HepG2 (cell line): Measurements from ENCODE around the gene ASB11. TPM values are rescaled to one million over a fixed set of nuclear protein-coding genes. Genes with fewer than 3 reads are reported as not detected.
"Not testable (repeated sequence)": the region's sequence is repeated elsewhere in the genome, so short reads cannot be mapped to it uniquely, and the experiment has no call there.

Experiments
- ATAC-seq: fragments of 200-7000 bp; cut with Tn5 transposase; 3 replicates; pipeline ENCODE4 v1.9.1; 2020; ENCODE audit warnings: mild to moderate bottlenecking, moderate library complexity
- BruUV-seq: library from RNA; stranded (reverse); fragments of 400-500 nt; replicated peaks from 2 replicates; lab custom pipeline; 2021; lab: Mats Ljungman, UMichigan
- CTCF ChIA-PET: fragments of 300-600 bp; formaldehyde crosslinking; extraction: SDS; loops from one replicate; lab custom pipeline; 2021; ENCODE audit warnings: low total read pairs, inconsistent platforms, low intra/inter-chr PET ratio; lab: Yijun Ruan, JAX
- POLR2A ChIA-PET: fragments of 350-600 bp; sonication (Branson Sonifier 250); formaldehyde crosslinking; loops from one replicate; lab custom pipeline; 2020; ENCODE audit warnings: antibody characterized with exemption, inconsistent platforms; lab: Yijun Ruan, JAX
- DNase-seq: peaks from one replicate; pipeline ENCODE4 v3.0.0-alpha.2; 2015; ENCODE audit warnings: low spot score
- FAIRE-seq: peaks from 3 replicates; lab custom pipeline; 2011; peaks lifted over from hg19 to GRCh38; lab: Jason Lieb, UNC
- H2AFZ ChIP-seq: one replicate; pipeline ENCODE4 v1.6.1; 2011; ENCODE audit warnings: low read length, inconsistent platforms
- H3K27ac ChIP-seq: fragments of 300-600 bp; 3 replicates; pipeline ENCODE4 v1.8.0; 2011; ENCODE audit warnings: mixed run types, mild to moderate bottlenecking, mixed read lengths, low read length, inconsistent platforms; ENCODE audit not compliant: insufficient read depth; ENCODE audit errors: extremely low read length
- H3K27me3 ChIP-seq, 2 experiments: fragments of 200-600 bp in 1 of 2; 2 replicates in 1 of 2; 3 replicates in 1 of 2; pipeline versions ENCODE4 v1.6.0 to v1.8.0; 2011; ENCODE audit warnings: low read length in 2 of 2, mild to moderate bottlenecking in 2 of 2, moderate library complexity in 2 of 2, inconsistent platforms in 1 of 2; ENCODE audit not compliant: insufficient read depth in 2 of 2, control insufficient read depth in 1 of 2
- H3K36me3 ChIP-seq, 2 experiments: fragments of 200-600 bp in 1 of 2; replicated peaks in 1 of 2; 2 replicates in 1 of 2; 3 replicates in 1 of 2; pipeline versions ENCODE4 v1.5.1 to v1.8.0; 2011; ENCODE audit warnings: low read length in 2 of 2, inconsistent platforms in 1 of 2; ENCODE audit not compliant: insufficient read depth in 2 of 2, control insufficient read depth in 1 of 2
- H3K4me1 ChIP-seq: 2 replicates; pipeline ENCODE4 v1.5.1; 2012; ENCODE audit warnings: low read length, inconsistent platforms; ENCODE audit not compliant: insufficient read depth
- H3K4me2 ChIP-seq: 2 replicates; pipeline ENCODE4 v1.6.0; 2011; ENCODE audit warnings: low read depth, low read length, inconsistent platforms
- H3K4me3 ChIP-seq, 3 experiments: fragments of 200-600 bp in 1 of 3; sonication (generic), shearing (Covaris generic) in 1 of 3; replicated peaks in 1 of 3; 2 replicates each; pipeline ENCODE4 v1.5.1; 2011 to 2016; ENCODE audit warnings: low read length in 3 of 3, inconsistent platforms in 2 of 3, low read depth in 2 of 3, mild to moderate bottlenecking in 2 of 3, control low read depth in 1 of 3, mixed read lengths in 1 of 3; ENCODE audit not compliant: insufficient read depth in 1 of 3
- H3K79me2 ChIP-seq: one replicate; pipeline ENCODE4 v1.6.1; 2011; ENCODE audit warnings: low read length, inconsistent platforms; ENCODE audit not compliant: insufficient read depth
- H3K9ac ChIP-seq: 2 replicates; pipeline ENCODE4 v1.6.0; 2011; ENCODE audit warnings: mild to moderate bottlenecking, low read depth, low read length, inconsistent platforms; ENCODE audit not compliant: insufficient read depth
- H3K9me3 ChIP-seq: 2 replicates; pipeline ENCODE4 v1.5.1; 2012; ENCODE audit warnings: mild to moderate bottlenecking, low read length
- H4K20me1 ChIP-seq: 2 replicates; pipeline ENCODE4 v1.6.0; 2011; ENCODE audit warnings: inconsistent platforms, mild to moderate bottlenecking, low read length, moderate library complexity; ENCODE audit not compliant: insufficient read depth
- BCL6 ChIP-seq: IDR thresholded peaks from 2 replicates; pipeline ENCODE4 v1.6.1; 2016; ENCODE audit warnings: missing genetic modification reagents, missing compliant biosample characterization
- CTCF ChIP-seq: sonication (generic); formaldehyde crosslinking; IDR thresholded peaks from 2 replicates; pipeline ENCODE4 v1.5.0; 2020; ENCODE audit warnings: mild to moderate bottlenecking, missing genetic modification reagents, moderate library complexity
- FOXA1 ChIP-seq, 2 experiments: fragments of 450-650 bp in 1 of 2; sonication (generic) in 1 of 2; formaldehyde crosslinking in 1 of 2; IDR thresholded peaks; 2 replicates each; pipeline versions ENCODE4 v1.4.0 to v1.6.1; 2016 to 2020; ENCODE audit warnings: missing genetic modification reagents in 1 of 2
- MIXL1 ChIP-seq: IDR thresholded peaks from 2 replicates; pipeline ENCODE4 v1.6.1; 2016
- ZC3H4 ChIP-seq: sonication (generic); formaldehyde crosslinking; IDR thresholded peaks from 2 replicates; pipeline ENCODE4 v1.4.0; 2020; ENCODE audit warnings: missing genetic modification reagents, borderline replicate concordance
- ZNF652 ChIP-seq: IDR thresholded peaks from 2 replicates; pipeline ENCODE4 v1.6.1; 2016; ENCODE audit warnings: low read depth, borderline replicate concordance
- WGBS: methylation state at CpG from one replicate; pipeline ENCODE4 v1.1.6; 2017; ENCODE audit warnings: low lambda C conversion rate; 5-methylcytosine and 5-hydroxymethylcytosine counted together
- in situ Hi-C: cut with HindIII; loops from 2 replicates; pipeline ENCODE4 v1.10.0; 2017; ENCODE audit warnings: low pct_unique_long_range_greater_than_20kb; ENCODE audit not compliant: extremely low pct_ligation_motif_present
- intact Hi-C: fragments of 100-400 bp; cut with micrococcal nuclease; formaldehyde crosslinking; loops from one replicate; pipeline ENCODE4 v1.10.0; 2022; ENCODE audit not compliant: unreplicated experiment
- polyA plus RNA-seq, 8 experiments: library from polyadenylated mRNA; depleted of rRNA in 3 of 8; stranded (reverse) in 7 of 8; unstranded in 1 of 8; fragments of >200 nt; fragmentation: Illumina TruSeq in 4 of 8; extraction: Trizol in 4 of 8; gene quantifications; 2 replicates each; pipeline versions ENCODE4 v1.2.1 to v1.2.3, GENCODE V29; 2011 to 2016; ENCODE audit warnings: low read depth in 4 of 8, missing spikeins in 1 of 8, mixed read lengths in 1 of 8; ENCODE audit not compliant: insufficient read depth in 1 of 8
- total RNA-seq, 5 experiments: library from RNA; depleted of rRNA; stranded (reverse); fragments of >200 nt; fragmentation: Illumina TruSeq; extraction: Trizol; gene quantifications; 2 replicates each; pipeline ENCODE4 v1.2.3, GENCODE V29; 2016; ENCODE audit warnings: low read depth in 1 of 5

ASB11 gene
- total and polyA plus RNA-seq, 2 of the 13 experiments (the other 11 are each of a cell fraction or from before 2014, with no cell fraction given) = not detected

DNA sequence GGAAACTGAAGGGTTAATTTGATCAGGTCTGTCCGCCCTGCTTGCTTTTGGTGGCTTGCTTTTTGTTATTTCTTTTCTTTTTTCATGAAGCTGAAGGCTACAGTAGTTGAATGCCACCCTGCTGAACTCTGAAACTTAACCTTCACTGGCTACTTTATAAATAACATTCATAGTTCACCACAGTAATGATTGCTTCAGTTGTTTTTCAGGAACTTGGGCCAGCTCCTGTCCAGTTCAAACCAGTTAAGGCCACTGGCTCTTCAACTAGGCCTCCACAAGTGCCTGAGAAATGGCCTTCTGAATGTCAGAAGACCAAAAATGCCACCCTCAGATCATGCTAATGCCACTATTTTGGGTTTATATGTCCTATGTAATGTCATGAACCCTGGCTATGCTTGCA, 37.8 kb downstream of the ASB11 start:
- H3K4me3 ChIP-seq = no peak overlapping the region
- H3K79me2 ChIP-seq = no peaks in the 10 kb centered on the region
- peaks cover 12% of the 10 kb centered on the region for H3K4me1 ChIP-seq
- CTCF ChIA-PET = no interaction called here
- no peak for FAIRE-seq
- in situ Hi-C loops = no loop called here
- WGBS = 10% methylated on average over 1 of the region's 1 CpG
- TF ChIP-seq BCL6 (CRISPR knock-in tag) (peak; percentile 43; the same call in 1 of the 2 replicates), FOXA1 (IDR thresholded peaks at IDR 0.05) (no peak), FOXA1 (CRISPR knock-in tag; IDR thresholded peaks at IDR 0.05) (no peak), MIXL1 (CRISPR knock-in tag) (0 out of 2 replicates have a peak, but pooled peaks have one; percentile 24), ZNF652 (peak; percentile 74; the same call in 1 of the 2 replicates)
- TF ChIP-seq, all 625 proteins: peak for 3
- Histone ChIP-seq H3K27ac (no peak overlapping the region), H3K9ac (no peak overlapping the region), H3K9me3 (no peaks in the 10 kb centered on the region), H4K20me1 (no peaks in the 10 kb centered on the region), H2AFZ (no peak overlapping the region), H3K4me2 (peak overlapping the region; percentile 36; the same call in 1 of the 2 replicates), H3K36me3 (no peaks in the 10 kb centered on the region), H3K27me3 (no peaks in the 10 kb centered on the region)
- intact Hi-C loops = no loop called here
- POLR2A ChIA-PET = no interaction called here
- ATAC-seq = peak; percentile 62
- peak; percentile 2 for DNase-seq
- no TSS peak for BruUV-seq

DNA sequence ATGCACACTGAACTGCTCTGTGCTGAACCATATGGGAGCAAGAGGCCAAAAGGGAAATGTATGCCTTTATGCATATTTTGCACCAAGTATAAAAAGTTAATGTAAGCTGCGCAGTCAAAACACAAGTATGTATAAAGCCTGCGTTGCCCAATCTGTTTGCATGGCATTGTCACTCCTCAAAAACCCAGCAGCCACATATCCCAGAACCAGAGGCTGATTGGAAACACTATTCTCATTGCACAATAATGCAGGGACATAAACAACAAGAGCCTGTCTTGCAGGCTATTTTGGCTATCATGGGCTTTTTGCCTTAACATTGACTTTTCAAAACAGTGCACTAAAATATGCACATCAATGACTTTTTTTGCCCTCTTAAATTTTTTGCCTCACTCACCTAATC, 40.5 kb downstream of the ASB11 start:
- no TSS peak for BruUV-seq
- CTCF ChIA-PET = no interaction called here
- H3K27ac ChIP-seq = no peak overlapping the region
- no peak overlapping the region for H3K9ac ChIP-seq
- no peak for FAIRE-seq
- no peaks in the 10 kb centered on the region for H3K79me2 ChIP-seq
- in situ Hi-C loops = no loop called here
- no peak for TF ChIP-seq CTCF (CRISPR knock-in tag)
- TF ChIP-seq ZC3H4 (CRISPR knock-in tag) = no peak
- TF ChIP-seq, all 625 proteins: peak for 0
- Histone ChIP-seq H4K20me1 (no peaks in the 10 kb centered on the region), H3K4me3 (no peak overlapping the region), H2AFZ (no peak overlapping the region), H3K9me3 (no peaks in the 10 kb centered on the region), H3K27me3 (no peaks in the 10 kb centered on the region), H3K4me1 (peaks cover 39% of the 10 kb centered on the region), H3K36me3 (no peaks in the 10 kb centered on the region), H3K4me2 (no peak overlapping the region)
- intact Hi-C loops = no loop called here
- no peak for ATAC-seq
- no CpG with 5 or more reads among the region's 2 CpGs for WGBS
- POLR2A ChIA-PET = no interaction called here
- no peak for DNase-seq

DNA sequence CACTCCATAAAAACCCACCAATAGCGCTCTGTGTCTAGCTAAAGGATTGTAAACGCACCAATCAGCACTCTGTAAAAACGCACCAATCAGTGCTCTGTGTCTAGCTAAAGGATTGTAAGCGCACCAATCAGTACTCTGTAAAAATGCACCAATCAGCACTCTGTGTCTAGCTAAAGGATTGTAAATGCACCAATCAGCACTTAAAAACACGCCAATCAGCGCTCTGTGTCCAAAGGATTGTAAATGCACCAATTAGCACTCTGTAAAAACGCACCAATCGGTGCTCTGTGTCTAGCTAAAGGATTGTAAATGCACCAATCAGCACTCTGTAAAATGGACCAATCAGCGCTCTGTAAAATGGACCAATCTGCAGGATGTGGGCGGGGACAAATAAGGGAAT, 42.2 kb downstream of the ASB11 start:
- H3K9ac ChIP-seq, H3K27me3 ChIP-seq, DNase-seq, H3K36me3 ChIP-seq, H3K9me3 ChIP-seq, CTCF ChIA-PET, FAIRE-seq, intact Hi-C loops, H4K20me1 ChIP-seq, ATAC-seq, H3K4me3 ChIP-seq, H2AFZ ChIP-seq, in situ Hi-C loops, H3K27ac ChIP-seq, BruUV-seq, H3K4me2 ChIP-seq, POLR2A ChIA-PET, H3K79me2 ChIP-seq: not testable (repeated sequence)
- 100% methylated on average over 4 of the region's 10 CpGs for WGBS
- peaks cover 50% of the 10 kb centered on the region for H3K4me1 ChIP-seq
